ENCODE data around the gene PILRB.

PILRB gene

GRCh38 chr7:100398239-100398638 is 40.3 kb downstream of the PILRB start:
- TF ChIP-seq POLR2A (IDR thresholded peaks at IDR 0.05; ENCODE audit: extremely low read depth, insufficient read length) (no peak), CTCF (IDR thresholded peaks at IDR 0.05; ENCODE audit: low read depth, low read length) (no peak), MAX (IDR thresholded peaks at IDR 0.05; ENCODE audit: low read depth, low read length) (no peak), MYC (IDR thresholded peaks at IDR 0.05; ENCODE audit: low read depth, low read length) (no peak)
- H3K4me3 ChIP-seq (ENCODE audit: low read depth, low read length) = no peak overlapping the region
- no peak for DNase-seq (ENCODE audit: low read depth)

- no peak for DNase-seq (ENCODE audit: low read depth)
- H3K4me3 ChIP-seq (ENCODE audit: low read depth, low read length) = no peak overlapping the region
- TF ChIP-seq POLR2A (IDR thresholded peaks at IDR 0.05; ENCODE audit: extremely low read depth, insufficient read length) (no peak), CTCF (IDR thresholded peaks at IDR 0.05; ENCODE audit: low read depth, low read length) (no peak), MAX (IDR thresholded peaks at IDR 0.05; ENCODE audit: low read depth, low read length) (no peak)
Observed at GRCh38 chr7:100400041-100400440, 42.1 kb downstream of the PILRB start.

GRCh38 chr7:100400656-100401055 is 42.7 kb downstream of the PILRB start:
- TF ChIP-seq MYC (IDR thresholded peaks at IDR 0.05; ENCODE audit: low read depth, low read length) (no peak), POLR2A (IDR thresholded peaks at IDR 0.05; ENCODE audit: extremely low read depth, insufficient read length) (no peak), MAX (IDR thresholded peaks at IDR 0.05; ENCODE audit: low read depth, low read length) (no peak), CTCF (IDR thresholded peaks at IDR 0.05; ENCODE audit: low read depth, low read length) (peak; percentile 41)
- peak; percentile 70 for DNase-seq (ENCODE audit: low read depth)
- H3K4me3 ChIP-seq (ENCODE audit: low read depth, low read length) = no peak overlapping the region

GRCh38 chr7:100401811-100402210 is 43.9 kb downstream of the PILRB start:
- TF ChIP-seq MAX (IDR thresholded peaks at IDR 0.05; ENCODE audit: low read depth, low read length) (no peak), CTCF (IDR thresholded peaks at IDR 0.05; ENCODE audit: low read depth, low read length) (no peak), POLR2A (IDR thresholded peaks at IDR 0.05; ENCODE audit: extremely low read depth, insufficient read length) (no peak), MYC (IDR thresholded peaks at IDR 0.05; ENCODE audit: low read depth, low read length) (no peak)
- H3K4me3 ChIP-seq (ENCODE audit: low read depth, low read length) = no peak overlapping the region
- no peak for DNase-seq (ENCODE audit: low read depth)

GRCh38 chr7:100402241-100402640 is 44.3 kb downstream of the PILRB start:
- no peak overlapping the region for H3K4me3 ChIP-seq (ENCODE audit: low read depth, low read length)
- DNase-seq (ENCODE audit: low read depth) = no peak
- no peak for TF ChIP-seq CTCF (IDR thresholded peaks at IDR 0.05; ENCODE audit: low read depth, low read length)
- TF ChIP-seq MYC (IDR thresholded peaks at IDR 0.05; ENCODE audit: low read depth, low read length) = no peak
- no peak for TF ChIP-seq MAX (IDR thresholded peaks at IDR 0.05; ENCODE audit: low read depth, low read length)
- no peak for TF ChIP-seq POLR2A (IDR thresholded peaks at IDR 0.05; ENCODE audit: extremely low read depth, insufficient read length)

- DNase-seq (ENCODE audit: low read depth) = no peak
- no peak overlapping the region for H3K4me3 ChIP-seq (ENCODE audit: low read depth, low read length)
- no peak for TF ChIP-seq MAX (IDR thresholded peaks at IDR 0.05; ENCODE audit: low read depth, low read length)
- TF ChIP-seq POLR2A (IDR thresholded peaks at IDR 0.05; ENCODE audit: extremely low read depth, insufficient read length) = no peak
- TF ChIP-seq MYC (IDR thresholded peaks at IDR 0.05; ENCODE audit: low read depth, low read length) = no peak
- no peak for TF ChIP-seq CTCF (IDR thresholded peaks at IDR 0.05; ENCODE audit: low read depth, low read length)
Observed at GRCh38 chr7:100406767-100407166, 48.9 kb downstream of the PILRB start.

Data from NB4 (cell line).